Astrocyte (in vitro differentiated cells and primary cell): ENCODE data around the gene ITPR2.

Source experiments
- CTCF ChIP-seq: IDR thresholded peaks from 2 replicates; pipeline ENCODE4 v1.5.1; 2011; ENCODE audit warnings: low read depth, mild to moderate bottlenecking, inconsistent platforms, low read length, moderate library complexity; ENCODE audit not compliant: insufficient read depth
- EZH2 ChIP-seq: IDR thresholded peaks from 2 replicates; pipeline ENCODE4 v1.6.1; 2012; ENCODE audit warnings: mild to moderate bottlenecking, low read length, inconsistent platforms; ENCODE audit not compliant: insufficient read depth

- no peak for TF ChIP-seq CTCF
- no peak for TF ChIP-seq EZH2
Measured at GRCh38 chr12:26383041-26383440, 450.0 kb downstream of the ITPR2 start.
